Stimulated activated naive CD4-positive, alpha-beta T cell treated with Interleukin-2 at 50 U/mL for 16 hours (primary cell): ENCODE measurements around the gene KIAA0040.
"Not testable (repeated sequence)": the region's sequence is repeated elsewhere in the genome, so short reads cannot be mapped to it uniquely, and the experiment has no call there.

Experiments used
- DNase-seq: peaks from one replicate; lab custom pipeline; 2025; lab: John Stamatoyannopoulos, UW

Gene KIAA0040

GRCh38 chr1:175137369-175137768 lies 55.2 kb downstream of the KIAA0040 start:
- no peak for DNase-seq

GRCh38 chr1:175136246-175136645 lies 56.3 kb downstream of the KIAA0040 start:
- DNase-seq = no peak

- no peak for DNase-seq
Observed at GRCh38 chr1:175134500-175134899, 58.1 kb downstream of the KIAA0040 start.

- DNase-seq = no peak
Observed at GRCh38 chr1:175133673-175134435, 58.7 kb downstream of the KIAA0040 start.

- no peak for DNase-seq
Observed at GRCh38 chr1:175132436-175132835, 60.1 kb downstream of the KIAA0040 start.

GRCh38 chr1:175131095-175131494 lies 61.5 kb downstream of the KIAA0040 start:
- DNase-seq = no peak

- no peak for DNase-seq
Observed at GRCh38 chr1:175130649-175131045, 61.9 kb downstream of the KIAA0040 start.

- no peak for DNase-seq
Observed at GRCh38 chr1:175129997-175130648, 62.5 kb downstream of the KIAA0040 start.

- DNase-seq = no peak
Observed at GRCh38 chr1:175129644-175129996, 63.0 kb downstream of the KIAA0040 start.

- no peak for DNase-seq
Observed at GRCh38 chr1:175129182-175129581, 63.4 kb downstream of the KIAA0040 start.

- DNase-seq = no peak
Observed at GRCh38 chr1:175128523-175128922, 64.1 kb downstream of the KIAA0040 start.

GRCh38 chr1:175127565-175127964 lies 65.0 kb downstream of the KIAA0040 start:
- DNase-seq = no peak

GRCh38 chr1:175126347-175126746 lies 66.2 kb downstream of the KIAA0040 start:
- DNase-seq = no peak

- DNase-seq = no peak
Observed at GRCh38 chr1:175124861-175125260, 67.7 kb downstream of the KIAA0040 start.

- no peak for DNase-seq
Observed at GRCh38 chr1:175120511-175120910, 72.1 kb downstream of the KIAA0040 start.

GRCh38 chr1:175118375-175119367 lies 73.9 kb downstream of the KIAA0040 start:
- no peak for DNase-seq

GRCh38 chr1:175116903-175117302 lies 75.7 kb downstream of the KIAA0040 start:
- DNase-seq = no peak

- no peak for DNase-seq
Observed at GRCh38 chr1:175116210-175116798, 76.3 kb downstream of the KIAA0040 start.

GRCh38 chr1:175114996-175115395 lies 77.6 kb downstream of the KIAA0040 start:
- DNase-seq = no peak

GRCh38 chr1:175108331-175108820 lies 84.2 kb downstream of the KIAA0040 start:
- DNase-seq = not testable (repeated sequence)
